Lower leg skin (tissue), 3 donors: ENCODE results near the gene RNF121.

Source experiments
- CTCF ChIP-seq, 3 donors: fragments of 450-650 bp; IDR thresholded peaks; one replicate each; pipeline ENCODE4 v1.5.1; 2016; ENCODE audit warnings: antibody characterized with exemption in 3 of 3, mild to moderate bottlenecking in 3 of 3, moderate library complexity in 2 of 3
- POLR2A ChIP-seq, 2 donors: fragments of 450-650 bp; IDR thresholded peaks; one replicate each; pipeline ENCODE4 v1.6.1; 2016 to 2017; ENCODE audit warnings: antibody characterized with exemption in 2 of 2, mild to moderate bottlenecking in 1 of 2, moderate library complexity in 1 of 2

- TF ChIP-seq CTCF (IDR thresholded peaks at IDR 0.05), result no peak
- TF ChIP-seq POLR2A (IDR thresholded peaks at IDR 0.05), result no peak
Observed at GRCh38 chr11:71976551-71976950, 47.7 kb downstream of the RNF121 start.
